RWPE2 (cell line): Measurements from ENCODE around the gene MAP3K5.

Experiments used
- ATAC-seq: fragments of 200-7000 bp; cut with Tn5 transposase; 3 replicates; pipeline ENCODE4 v1.9.1; 2021; ENCODE audit warnings: low read depth
- DNase-seq: peaks from one replicate; pipeline ENCODE4 v3.0.0-alpha.2; 2020; ENCODE audit warnings: low spot score
- H3K27ac ChIP-seq: fragments of 450-650 bp; 2 replicates; pipeline ENCODE4 v1.5.1; 2017; ENCODE audit warnings: mild to moderate bottlenecking; ENCODE audit not compliant: poor library complexity, severe bottlenecking
- H3K27me3 ChIP-seq: fragments of 250-450 bp; sonication (Bioruptor Pico); 2 replicates; pipeline ENCODE4 v1.5.1; 2021; ENCODE audit warnings: mild to moderate bottlenecking, moderate library complexity; ENCODE audit not compliant: insufficient read depth, poor library complexity, severe bottlenecking
- H3K36me3 ChIP-seq: fragments of 250-450 bp; sonication (Bioruptor Pico); 2 replicates; pipeline ENCODE4 v1.5.1; 2020; ENCODE audit warnings: low read depth, mild to moderate bottlenecking, moderate library complexity
- H3K4me1 ChIP-seq: fragments of 250-450 bp; sonication (Bioruptor Pico); 2 replicates; pipeline ENCODE4 v1.5.1; 2021; ENCODE audit warnings: mild to moderate bottlenecking, moderate library complexity; ENCODE audit not compliant: insufficient read depth, poor library complexity, severe bottlenecking
- H3K4me3 ChIP-seq: fragments of 250-450 bp; sonication (Bioruptor Pico); 2 replicates; pipeline ENCODE4 v1.5.1; 2021; ENCODE audit warnings: mild to moderate bottlenecking, moderate library complexity; ENCODE audit not compliant: severe bottlenecking
- H3K9me3 ChIP-seq: fragments of 250-450 bp; sonication (Bioruptor Pico); 2 replicates; pipeline ENCODE4 v1.5.1; 2021; ENCODE audit warnings: mild to moderate bottlenecking, moderate library complexity; ENCODE audit not compliant: severe bottlenecking
- TF ChIP-seq, protein P1 (sequence below): fragments of 450-650 bp; IDR thresholded peaks from one replicate; pipeline ENCODE4 v1.5.1; 2017; ENCODE audit warnings: mild to moderate bottlenecking, moderate library complexity; ENCODE audit not compliant: poor library complexity, severe bottlenecking

Gene MAP3K5

DNA sequence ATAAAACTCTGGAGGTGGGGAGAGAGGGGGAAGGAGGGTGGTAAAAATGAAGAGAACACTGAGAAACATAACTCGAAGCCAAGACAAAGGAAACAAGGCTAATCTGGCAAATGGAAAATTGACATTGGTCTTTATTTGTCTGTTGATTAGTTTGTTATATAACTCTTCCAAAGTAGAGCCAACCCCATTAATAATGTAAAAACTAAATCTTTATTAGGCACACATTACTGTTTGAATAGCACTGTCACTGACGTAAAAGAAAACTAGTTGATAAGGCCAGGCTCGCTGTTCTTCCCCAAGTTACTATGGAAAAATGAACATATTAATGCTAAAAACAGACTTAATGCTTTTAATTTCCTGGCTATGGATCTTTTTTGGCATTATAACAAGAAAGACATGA is 110.0 kb downstream of the MAP3K5 start:
- H3K4me1 ChIP-seq, result peaks cover 25% of the 10 kb centered on the region
- TF ChIP-seq, protein P1, sequence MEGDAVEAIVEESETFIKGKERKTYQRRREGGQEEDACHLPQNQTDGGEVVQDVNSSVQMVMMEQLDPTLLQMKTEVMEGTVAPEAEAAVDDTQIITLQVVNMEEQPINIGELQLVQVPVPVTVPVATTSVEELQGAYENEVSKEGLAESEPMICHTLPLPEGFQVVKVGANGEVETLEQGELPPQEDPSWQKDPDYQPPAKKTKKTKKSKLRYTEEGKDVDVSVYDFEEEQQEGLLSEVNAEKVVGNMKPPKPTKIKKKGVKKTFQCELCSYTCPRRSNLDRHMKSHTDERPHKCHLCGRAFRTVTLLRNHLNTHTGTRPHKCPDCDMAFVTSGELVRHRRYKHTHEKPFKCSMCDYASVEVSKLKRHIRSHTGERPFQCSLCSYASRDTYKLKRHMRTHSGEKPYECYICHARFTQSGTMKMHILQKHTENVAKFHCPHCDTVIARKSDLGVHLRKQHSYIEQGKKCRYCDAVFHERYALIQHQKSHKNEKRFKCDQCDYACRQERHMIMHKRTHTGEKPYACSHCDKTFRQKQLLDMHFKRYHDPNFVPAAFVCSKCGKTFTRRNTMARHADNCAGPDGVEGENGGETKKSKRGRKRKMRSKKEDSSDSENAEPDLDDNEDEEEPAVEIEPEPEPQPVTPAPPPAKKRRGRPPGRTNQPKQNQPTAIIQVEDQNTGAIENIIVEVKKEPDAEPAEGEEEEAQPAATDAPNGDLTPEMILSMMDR, result no peak

GRCh38 chr6:136677822-136678221 is 114.5 kb downstream of the MAP3K5 start:
- Histone ChIP-seq H3K4me3 (no peak overlapping the region), H3K27ac (no peak overlapping the region), H3K4me1 (peaks cover 20% of the 10 kb centered on the region), H3K36me3 (no peaks in the 10 kb centered on the region), H3K9me3 (no peaks in the 10 kb centered on the region), H3K27me3 (no peaks in the 10 kb centered on the region)
- DNase-seq, result no peak
- ATAC-seq, result peak; percentile 38; the same call in 2 of the 3 replicates
- TF ChIP-seq, protein P1, result no peak

More for the DNA sequence above, 110.0 kb downstream of the MAP3K5 start:
- no peak overlapping the region for H3K27ac ChIP-seq
- no peaks in the 10 kb centered on the region for H3K27me3 ChIP-seq
- H3K36me3 ChIP-seq, result no peaks in the 10 kb centered on the region
- ATAC-seq (no peak), DNase-seq (no peak)
- H3K9me3 ChIP-seq, result no peaks in the 10 kb centered on the region
- no peak overlapping the region for H3K4me3 ChIP-seq

DNA sequence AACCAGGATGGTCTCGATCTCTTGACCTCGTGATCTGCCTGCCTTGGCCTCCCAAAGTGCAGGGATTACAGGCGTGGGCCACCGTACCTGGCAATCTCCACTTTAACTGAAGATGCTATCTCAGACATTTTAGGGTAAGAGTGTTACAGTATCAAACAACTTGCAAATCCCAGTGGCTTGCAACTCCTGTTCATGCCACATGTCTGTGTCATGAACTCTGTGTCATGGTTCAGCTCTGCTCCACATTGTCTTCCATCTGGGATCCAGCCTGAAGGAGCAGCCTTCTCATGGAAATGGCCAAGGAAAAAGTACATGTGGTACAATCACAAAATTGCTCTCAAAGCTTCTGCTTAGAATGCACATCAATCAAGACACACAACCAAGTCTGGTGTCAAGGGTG is 114.9 kb downstream of the MAP3K5 start:
- Histone ChIP-seq H3K27me3 (no peaks in the 10 kb centered on the region), H3K4me1 (peaks cover 20% of the 10 kb centered on the region), H3K36me3 (no peaks in the 10 kb centered on the region), H3K27ac (no peak overlapping the region), H3K9me3 (no peaks in the 10 kb centered on the region), H3K4me3 (no peak overlapping the region)
- DNase-seq (no peak), ATAC-seq (no peak)
- TF ChIP-seq, protein P1, result no peak

- Histone ChIP-seq H3K4me1 (peaks cover 20% of the 10 kb centered on the region), H3K36me3 (no peaks in the 10 kb centered on the region), H3K9me3 (no peaks in the 10 kb centered on the region), H3K27ac (peak overlapping the region; percentile 24), H3K27me3 (no peaks in the 10 kb centered on the region), H3K4me3 (no peak overlapping the region)
- TF ChIP-seq, protein P1, result no peak
- ATAC-seq (peak; percentile 93), DNase-seq (no peak)
Measured at GRCh38 chr6:136676075-136676474, 116.2 kb downstream of the MAP3K5 start.

- no peaks in the 10 kb centered on the region for H3K27me3 ChIP-seq
- no peaks in the 10 kb centered on the region for H3K36me3 ChIP-seq
- TF ChIP-seq, protein P1, result no peak
- DNase-seq (no peak), ATAC-seq (no peak)
- H3K27ac ChIP-seq, result no peak overlapping the region
- H3K4me1 ChIP-seq, result peaks cover 42% of the 10 kb centered on the region
- H3K4me3 ChIP-seq, result no peak overlapping the region
- H3K9me3 ChIP-seq, result no peaks in the 10 kb centered on the region
Measured at GRCh38 chr6:136673571-136673970, 118.7 kb downstream of the MAP3K5 start.
